Umbilical cord (tissue), 2 donors: ENCODE results near the gene ELMO1. TPM values are rescaled to one million over a fixed set of nuclear protein-coding genes. Genes with fewer than 3 reads are reported as not detected.

Experiments used
- DNase-seq: peaks from one replicate; pipeline ENCODE4 v3.0.0-alpha.2; 2015; ENCODE audit warnings: low spot score
- total RNA-seq: library from RNA; depleted of rRNA; stranded (reverse); fragments of >200 nt; gene quantifications from one replicate; pipeline ENCODE4 v1.2.3, GENCODE V29; 2014; ENCODE audit warnings: low replicate concordance; ENCODE audit not compliant: insufficient read depth

ELMO1 gene
- total RNA-seq, 1 donor from 2014 or later: 69.6 TPM

DNA sequence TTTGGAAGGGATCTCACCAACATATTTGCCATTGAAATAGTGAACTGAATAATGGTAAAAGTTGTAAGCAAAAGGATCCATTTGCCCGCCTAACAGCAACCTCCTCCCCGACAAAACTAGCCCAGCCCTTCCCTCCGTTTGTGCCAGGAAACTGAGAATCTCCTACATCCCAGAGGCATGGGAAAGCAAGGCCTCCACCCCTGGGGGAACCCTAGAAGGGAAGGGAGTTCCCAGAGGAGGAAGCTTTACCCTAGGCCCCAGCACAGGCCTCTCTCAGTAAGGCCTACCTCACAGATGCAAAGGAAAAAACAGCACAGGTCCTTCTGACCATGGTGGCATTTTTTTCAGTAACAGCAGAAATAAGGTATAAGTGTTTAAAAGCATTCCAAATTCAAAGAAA, 229.7 kb downstream of the ELMO1 start:
- DNase-seq: peak; percentile 89

DNA sequence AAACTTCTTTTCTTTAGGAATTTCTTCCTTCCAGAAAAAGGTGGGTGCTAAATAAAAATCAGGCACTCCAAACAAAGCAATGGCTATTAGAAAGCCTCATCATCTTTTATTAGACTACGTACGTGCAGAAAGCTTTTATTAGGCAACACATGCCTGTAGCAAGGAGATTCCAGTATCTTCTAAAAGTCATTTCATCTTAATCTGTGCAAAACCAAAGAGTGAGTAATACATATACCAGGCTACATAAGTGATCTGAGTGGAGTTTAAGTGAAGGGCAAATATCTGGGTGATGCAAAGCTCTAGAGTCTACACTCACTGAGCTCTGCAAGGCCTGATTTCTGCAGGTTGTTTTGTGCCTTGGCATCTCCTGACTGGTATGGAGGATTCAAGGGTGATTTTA, 231.7 kb downstream of the ELMO1 start:
- DNase-seq: peak; percentile 96

DNA sequence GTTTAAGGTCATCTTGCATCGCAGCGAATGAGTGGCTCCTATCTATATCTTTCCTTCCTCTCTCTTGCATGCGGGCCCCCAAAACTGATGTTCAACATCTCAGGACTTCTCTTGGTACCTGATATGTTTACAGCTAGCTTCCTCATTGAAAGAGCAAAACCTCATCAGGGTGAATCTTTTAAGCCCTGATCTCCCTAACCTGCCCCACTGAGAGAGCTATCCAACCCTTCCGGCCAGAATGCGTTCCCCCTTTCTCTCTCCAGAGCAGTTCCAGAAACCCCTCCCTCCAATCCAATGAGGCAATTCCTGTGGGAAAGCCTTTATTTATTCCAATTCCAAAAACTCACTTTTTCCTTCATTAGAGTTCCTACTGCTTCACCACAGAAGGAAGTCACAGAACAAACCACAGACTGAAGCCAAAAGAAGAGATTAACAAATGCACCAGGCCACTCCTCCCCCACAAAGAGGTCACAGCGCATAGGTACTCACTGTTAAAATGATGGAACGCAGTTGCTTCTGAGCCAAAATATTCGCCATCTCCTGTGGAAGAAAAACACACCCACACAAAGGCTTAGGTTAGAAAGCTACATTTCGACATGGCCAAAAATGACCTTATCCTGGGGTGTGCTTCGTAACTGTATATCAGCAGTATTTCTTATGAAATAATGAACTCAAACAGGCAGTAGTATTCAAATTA, 232.4 kb downstream of the ELMO1 start:
- peak; percentile 85 for DNase-seq

DNA sequence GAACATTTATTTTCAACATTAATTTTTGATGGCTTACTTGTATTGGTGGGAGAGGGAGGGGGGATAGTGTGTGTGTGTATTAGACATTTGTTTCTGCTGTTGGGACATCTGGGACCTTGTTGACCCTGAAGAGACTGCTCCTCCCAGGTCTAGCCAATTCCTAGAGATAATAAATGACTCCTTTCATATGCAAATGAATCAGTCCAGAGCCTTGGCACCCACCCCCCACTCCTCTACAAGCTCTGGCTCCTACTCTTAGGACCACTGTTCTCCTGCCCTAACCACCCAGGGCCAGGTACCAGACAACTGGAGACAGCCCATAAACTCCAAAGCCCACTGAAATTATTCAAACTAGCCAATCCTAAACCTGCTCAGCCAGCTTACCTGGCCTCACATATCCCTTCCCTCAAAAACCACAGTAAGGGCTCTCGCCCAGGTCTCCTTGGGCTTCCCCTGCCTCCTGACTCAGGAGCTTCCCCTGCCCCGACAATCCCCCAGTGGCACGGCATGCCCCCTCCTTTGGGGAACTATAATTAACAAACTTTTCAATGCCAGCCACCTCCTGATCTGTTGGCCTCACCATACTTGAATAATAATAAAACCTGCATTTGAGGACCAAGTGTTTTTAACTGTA, 233.3 kb downstream of the ELMO1 start:
- DNase-seq: no peak

DNA sequence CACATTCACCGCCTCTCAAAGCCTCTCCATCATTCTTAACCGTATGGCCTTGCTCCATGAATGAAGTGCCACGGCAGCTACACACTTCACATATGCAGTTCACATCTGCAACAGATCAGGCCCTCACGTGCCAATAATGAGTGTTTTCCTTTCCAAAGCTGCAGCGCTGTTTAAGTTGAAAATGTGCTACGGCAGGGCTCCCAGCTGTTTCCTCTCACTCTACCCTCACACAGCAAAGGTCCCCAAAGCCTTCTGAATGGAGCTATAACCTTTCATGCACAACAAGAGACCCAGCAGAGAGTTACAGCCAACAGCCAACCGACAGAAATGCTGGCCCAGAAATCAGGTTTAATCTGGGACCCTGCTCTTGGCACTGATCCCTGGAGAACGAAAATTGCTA, 236.1 kb downstream of the ELMO1 start:
- DNase-seq: peak; percentile 63

DNA sequence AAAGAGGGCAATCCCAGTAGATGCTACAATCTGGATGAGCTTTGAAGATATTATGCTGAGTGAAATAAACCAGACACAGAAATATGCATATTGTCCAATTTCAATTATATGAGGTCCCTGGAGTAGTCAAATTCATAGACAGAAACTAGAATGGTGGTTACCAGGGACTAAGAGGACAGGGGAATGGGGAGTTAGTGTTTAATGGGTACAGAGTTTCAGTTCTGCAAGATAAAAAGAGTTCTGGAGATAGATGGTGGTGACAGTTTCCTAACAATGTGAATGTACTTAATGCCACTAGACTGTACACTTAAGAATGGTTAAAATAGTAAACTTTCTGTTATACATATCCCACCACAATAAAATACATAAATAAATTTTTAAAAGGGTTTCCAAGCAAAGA, 236.6 kb downstream of the ELMO1 start:
- peak; percentile 69 for DNase-seq

DNA sequence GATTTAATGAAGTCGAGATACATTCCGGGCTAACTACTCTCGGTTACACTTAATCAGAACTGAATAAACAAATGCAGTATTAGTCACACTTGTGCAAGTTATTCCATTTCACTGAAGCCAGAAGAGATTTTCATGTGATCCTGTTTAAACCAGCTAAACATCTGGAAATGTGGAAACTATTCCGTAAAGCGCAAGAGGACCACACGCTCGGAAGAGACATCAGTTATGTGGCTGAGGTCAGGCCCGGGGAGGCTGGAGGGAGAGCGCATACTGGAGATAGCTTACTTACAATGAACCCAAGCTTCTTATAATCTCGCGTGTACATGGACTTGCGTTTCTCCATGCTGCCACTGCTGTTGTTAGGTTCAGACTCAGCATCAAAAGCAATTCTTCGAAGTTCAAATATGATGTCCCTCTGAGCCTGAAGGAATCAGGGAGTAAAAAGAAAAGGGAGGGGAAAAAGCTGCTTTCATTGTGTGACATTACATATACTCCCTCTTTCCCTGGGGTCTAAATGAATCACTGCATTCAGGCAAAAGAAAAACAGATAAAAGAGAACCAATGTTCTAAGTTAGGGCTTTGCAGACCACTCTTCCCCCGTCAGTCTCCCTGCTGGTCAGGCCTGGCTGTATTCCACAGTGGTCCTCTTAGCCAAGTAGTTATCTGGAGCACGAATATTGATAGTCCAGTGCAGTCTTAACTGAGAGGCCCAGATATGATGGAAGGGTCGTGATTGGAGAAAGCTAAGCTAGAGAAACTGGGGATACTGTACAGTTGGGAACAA, 237.4 kb downstream of the ELMO1 start:
- peak; percentile 97 for DNase-seq

DNA sequence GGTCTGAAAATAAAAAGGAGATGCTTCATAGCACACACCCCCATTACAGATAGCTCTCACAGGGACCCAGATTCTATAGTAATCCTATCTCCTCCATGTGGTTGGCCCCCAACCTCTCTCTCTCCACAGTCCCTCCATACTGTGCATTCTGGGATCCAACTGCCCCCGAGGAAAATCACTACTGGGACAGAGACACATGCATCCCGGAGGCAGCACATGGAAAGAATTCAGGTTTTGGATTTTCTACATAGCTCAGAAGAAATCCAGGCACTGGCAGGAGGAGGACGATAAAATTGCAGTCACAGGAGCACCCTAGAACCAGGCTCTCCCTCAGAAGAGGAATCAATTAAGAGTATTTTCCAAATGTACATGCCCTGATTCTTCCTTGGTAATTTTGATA, 239.5 kb downstream of the ELMO1 start:
- DNase-seq: peak; percentile 53

DNA sequence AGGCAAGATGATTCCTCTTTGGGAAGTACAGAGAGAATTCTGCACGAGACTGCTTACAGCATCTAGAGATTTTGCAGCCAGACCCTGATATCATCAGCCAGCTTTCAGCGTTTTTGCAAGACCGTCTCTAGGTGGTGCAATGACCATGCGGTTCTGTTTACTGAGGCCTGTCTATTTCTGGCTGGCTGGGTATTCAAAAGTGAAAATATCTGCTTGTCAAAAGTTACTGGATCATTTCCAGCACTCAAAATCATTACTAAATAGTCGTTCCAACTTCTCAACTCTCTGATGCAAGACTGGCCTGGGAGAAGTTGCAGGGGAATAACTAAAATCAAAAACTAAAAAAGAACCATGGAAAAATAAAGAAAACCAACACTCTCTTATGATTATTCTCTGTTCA, 240.1 kb downstream of the ELMO1 start:
- DNase-seq: peak; percentile 98

DNA sequence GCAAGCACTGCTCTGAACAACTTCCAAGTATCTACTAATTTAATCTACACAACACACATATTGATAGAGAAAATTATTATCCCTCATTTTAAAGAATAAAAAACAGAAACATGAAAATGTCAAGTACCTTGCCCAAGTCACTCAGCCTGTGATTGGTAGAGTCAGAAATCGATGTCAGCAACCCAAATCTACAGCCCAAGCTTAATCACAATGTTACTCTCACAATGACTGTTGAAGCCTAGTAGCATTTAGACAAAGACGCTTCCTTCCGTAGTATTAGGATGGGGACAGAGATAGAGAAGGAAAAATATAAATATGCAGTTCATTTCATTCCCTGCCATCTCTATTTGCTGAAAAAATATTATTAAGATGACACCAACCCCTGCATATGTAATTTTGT, 242.5 kb downstream of the ELMO1 start:
- DNase-seq: no peak

DNA sequence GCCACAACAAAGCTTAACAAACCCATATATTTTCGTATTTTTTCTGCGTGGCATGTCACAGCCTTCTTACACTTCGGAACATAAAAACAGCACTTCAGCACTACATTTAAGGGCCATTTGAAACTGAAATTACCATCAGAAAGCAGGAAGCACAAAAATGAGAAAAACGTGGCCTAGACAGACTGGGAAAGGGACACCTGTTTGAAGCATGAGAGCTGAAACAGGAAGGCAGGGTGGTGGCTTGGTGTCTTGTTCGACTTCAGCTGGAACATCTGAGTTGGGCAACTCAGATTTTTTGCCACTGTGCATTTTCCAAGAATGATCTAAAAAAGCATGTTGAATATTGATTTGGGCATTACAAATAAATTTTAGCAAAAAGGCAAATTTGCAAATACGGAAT, 243.2 kb downstream of the ELMO1 start:
- DNase-seq: no peak

DNA sequence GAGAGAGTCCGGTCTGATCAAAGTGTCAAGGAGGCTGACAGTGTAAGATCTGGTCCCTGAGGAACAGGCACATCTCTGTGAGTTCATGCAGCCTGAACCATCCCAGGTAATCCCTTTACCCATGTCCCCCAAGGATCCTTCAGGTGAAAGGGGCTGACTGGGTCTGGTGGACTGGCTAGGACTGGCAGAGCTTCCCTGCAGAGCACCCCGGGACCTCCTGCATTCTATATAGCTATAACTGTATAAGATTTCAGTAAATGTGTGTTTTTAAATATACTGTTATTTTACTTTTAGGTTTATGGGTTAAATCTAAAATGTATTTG, 246.8 kb downstream of the ELMO1 start:
- DNase-seq: no peak

DNA sequence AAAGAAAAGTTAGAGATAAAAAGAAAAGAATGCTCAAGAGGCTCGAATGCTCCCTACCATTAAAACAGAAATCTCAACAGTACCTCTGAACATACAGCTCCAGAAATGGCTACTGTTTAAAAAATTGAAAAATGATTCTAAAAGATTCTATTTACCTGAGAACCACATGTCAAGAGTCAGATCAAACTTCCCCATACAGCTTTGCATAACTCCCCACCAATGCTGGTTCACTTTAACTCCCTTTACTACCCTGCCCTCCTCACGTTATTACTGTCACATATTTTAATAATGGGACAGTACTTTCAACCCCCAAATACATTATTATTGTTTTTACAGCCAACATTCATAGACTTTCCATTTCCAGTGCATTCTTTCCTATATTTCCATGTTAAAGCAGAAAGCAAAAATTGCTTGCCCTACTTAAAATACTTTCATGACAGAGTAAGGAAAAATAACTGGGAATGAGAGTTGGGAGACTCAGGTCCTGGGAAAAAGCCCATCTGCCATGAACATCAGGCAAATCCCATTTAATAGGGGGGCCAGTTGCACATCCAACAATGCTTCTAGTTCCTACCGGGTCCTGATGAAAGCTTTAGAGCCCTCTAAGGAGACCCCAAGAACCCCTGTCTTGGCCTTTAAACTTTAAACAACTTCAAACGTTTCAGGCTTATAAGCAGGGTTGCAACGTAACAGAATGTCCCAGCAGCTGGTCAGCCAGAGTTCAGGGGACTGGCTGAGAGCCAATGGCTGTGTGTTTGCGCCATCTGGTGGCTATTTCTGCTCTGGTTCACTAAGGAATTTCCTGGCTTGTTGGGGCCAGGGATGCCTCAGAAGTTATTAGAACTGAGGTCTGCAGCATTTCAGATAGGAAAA, 247.4 kb downstream of the ELMO1 start:
- peak; percentile 90 for DNase-seq

DNA sequence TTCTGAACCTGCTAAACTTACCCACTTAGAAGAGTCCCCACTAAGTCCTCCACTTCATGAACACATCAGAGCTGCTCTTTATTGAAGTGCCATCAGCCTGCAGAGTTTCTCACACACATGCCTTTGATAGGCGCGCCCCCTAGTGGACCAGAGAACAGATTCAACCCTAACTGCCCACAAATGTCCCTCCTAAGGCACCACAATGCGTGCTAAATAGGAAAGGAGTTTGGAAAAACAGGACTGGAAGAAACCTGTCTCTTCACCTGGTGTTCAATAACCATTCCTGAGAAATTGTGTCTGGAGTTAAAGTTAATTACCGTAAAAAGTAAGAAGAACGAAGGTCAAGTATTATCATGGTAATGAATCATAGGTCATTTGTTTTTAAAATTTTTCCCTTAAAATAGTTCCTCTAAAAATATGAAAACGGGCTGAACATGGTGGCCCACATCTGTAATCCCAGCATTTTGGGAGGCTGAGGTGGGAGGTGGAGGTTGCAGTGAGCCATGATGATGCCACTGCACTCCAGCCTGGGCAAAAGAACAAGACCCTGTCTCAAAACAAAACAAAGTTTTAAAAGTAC, 249.7 kb downstream of the ELMO1 start:
- DNase-seq: peak; percentile 86

DNA sequence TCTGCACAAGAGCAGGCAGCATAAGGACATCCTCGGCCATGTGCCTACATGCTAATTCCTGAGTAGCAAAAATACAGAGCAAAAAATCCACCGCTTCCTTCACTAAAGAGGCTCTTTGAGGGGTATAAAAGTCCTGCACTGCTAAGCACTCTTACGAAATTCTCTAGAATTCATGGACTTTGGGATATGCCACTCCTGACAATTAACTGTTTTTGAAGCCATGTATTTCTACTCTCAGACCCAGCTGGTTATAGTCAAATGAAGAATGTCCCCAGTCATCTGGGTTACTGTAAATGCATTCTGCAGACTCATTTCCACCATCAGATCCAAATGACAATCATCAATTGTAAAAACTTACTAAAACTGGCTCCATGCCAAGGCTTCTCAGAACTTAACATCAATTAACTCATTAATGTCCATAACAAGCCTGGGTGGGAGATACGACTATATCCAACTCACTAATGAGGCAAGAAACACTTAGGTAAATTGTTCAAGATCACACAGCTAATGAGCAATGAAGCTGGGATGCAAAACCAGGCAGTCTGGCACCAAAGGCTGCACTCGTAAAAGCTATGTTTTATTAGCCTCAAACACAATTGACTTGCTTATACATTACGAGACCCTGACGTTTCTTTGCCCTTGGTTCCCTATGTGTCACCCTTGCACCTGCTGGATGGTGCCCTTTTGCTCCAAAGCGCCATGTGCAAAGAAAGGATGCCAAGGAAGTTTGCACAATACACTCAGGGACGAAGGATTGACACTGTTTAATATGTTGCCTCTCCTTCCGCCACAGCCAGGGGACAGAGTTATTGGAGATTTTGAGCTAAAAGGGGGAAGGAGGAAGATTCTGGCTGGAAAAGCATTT, 250.4 kb downstream of the ELMO1 start:
- peak; percentile 76 for DNase-seq

DNA sequence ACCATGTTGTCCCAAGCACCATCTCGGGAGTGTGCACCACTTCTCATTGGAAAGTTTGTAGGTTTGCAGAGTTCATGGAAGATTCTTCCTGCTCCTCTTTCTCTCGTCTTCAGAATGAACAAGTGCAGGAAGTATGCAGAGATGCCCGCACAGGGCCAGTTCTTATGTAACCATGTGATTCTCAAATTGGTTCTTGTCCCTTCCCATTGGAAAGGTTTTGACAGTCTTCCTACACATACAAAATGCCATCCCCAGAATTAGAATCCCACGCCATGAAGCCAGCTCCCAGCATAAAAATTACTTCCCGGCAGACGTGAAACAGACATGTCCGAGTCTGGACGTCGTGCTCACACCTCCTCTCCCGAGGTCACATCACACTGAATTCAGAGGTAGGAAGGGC, 251.6 kb downstream of the ELMO1 start:
- no peak for DNase-seq

DNA sequence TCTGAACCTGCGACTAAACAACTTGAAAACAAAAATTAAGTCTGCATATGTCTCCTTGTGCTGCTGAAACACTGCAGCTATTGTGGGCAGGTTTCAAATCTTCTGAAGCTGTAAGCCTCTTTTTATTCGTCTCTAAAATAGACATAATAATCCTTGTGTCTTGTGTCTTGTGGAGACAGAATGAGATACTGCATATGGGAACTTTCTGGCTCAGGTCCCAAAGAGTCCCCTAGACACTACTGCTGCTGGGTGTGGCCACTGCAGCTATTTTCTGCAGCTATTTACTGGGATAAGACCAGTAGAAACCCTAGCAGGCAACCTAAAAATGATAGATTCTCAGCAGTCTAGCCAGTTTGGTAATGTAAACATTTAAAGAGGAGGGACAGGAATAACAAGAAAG, 252.0 kb downstream of the ELMO1 start:
- no peak for DNase-seq

DNA sequence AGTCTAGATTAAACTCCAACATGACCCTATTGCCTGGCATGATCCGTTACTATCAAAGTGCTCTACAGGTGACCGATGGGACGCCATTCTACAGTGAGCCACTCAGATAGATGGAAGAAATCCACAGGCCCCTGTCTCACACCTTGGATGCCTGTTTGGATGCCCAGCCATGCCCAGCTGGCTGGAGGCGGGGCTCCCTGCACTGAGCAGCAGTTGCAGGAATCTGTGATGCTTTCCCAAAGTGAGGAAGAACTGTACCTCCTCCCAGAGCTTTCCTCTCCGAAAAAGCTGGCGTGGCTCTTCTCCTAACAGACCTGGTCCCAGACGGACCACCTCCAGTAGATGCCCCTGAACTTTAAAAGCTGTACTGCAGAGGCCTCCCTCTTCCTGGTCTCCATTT, 253.3 kb downstream of the ELMO1 start:
- no peak for DNase-seq

DNA sequence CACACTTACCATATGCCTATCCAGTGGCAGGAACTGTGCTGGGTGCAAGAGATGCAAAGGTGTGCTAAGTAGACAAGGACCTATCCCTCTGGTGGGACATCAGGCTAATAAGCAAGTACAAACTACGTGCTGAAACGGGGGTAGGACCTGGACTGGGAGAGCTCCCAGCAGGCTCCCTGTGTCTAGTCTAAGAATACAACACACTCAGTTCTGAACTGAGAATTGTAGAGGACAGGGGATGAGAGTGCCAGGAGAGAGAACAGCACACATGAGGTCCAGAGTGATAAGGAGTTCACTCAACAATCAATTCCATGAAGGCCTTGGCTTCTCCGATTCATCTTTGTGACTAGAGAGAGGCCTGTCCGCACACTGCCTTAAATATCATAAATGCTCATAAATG, 253.7 kb downstream of the ELMO1 start:
- DNase-seq: no peak

DNA sequence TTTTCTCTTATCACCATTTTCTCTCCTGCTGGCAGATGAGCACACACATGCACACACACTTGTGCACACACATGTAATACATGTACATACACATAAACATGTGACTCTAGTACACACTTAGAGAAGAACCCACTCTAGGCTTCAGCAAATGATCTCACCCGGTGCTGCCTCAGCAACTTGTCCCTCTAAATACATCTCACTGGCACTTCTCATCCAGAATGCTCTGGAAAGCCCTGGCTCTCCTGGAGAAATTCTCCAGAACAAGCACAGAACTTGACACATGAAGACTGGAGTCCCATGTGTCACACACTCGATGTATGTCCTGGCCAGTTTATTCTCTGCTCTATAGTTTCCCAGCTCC, 254.9 kb downstream of the ELMO1 start:
- DNase-seq: no peak
